Keratinocyte (primary cell): Measurements from ENCODE around the gene HOXA7.

Source experiments
- CTCF ChIP-seq, 3 experiments: IDR thresholded peaks in 1 of 3; conservative IDR thresholded peaks in 1 of 3; optimal IDR thresholded peaks in 1 of 3; 2 replicates in 2 of 3; 3 replicates in 1 of 3; pipeline versions ENCODE3 to v1.5.1; 2011; ENCODE audit warnings: low read length in 3 of 3, mild to moderate bottlenecking in 3 of 3, moderate library complexity in 2 of 3, control low read depth in 1 of 3, inconsistent platforms in 1 of 3; ENCODE audit not compliant: insufficient read depth in 2 of 3; ENCODE audit errors: extremely low read depth in 1 of 3
- EZH2 ChIP-seq: IDR thresholded peaks from one replicate; pipeline ENCODE4 v1.6.1; 2012; ENCODE audit warnings: inconsistent platforms, mild to moderate bottlenecking, low read length, moderate library complexity

GRCh38 chr7:27176962-27177794 is 20.7 kb upstream of the HOXA7 start:
- no peak for TF ChIP-seq CTCF (optimal IDR thresholded peaks at IDR 0.05 in 1 of 3, IDR thresholded peaks at IDR 0.05 in 1 of 3, conservative IDR thresholded peaks at IDR 0.05 in 1 of 3; ENCODE audit: extremely low read depth in 1 of 3, insufficient read depth in 2 of 3, low read length in 3 of 3)
- no peak for TF ChIP-seq EZH2
